HG03469 (cell line): ENCODE measurements around the gene BAX.

Experiments
- ATAC-seq: cut with Tn5 transposase; IDR thresholded peaks from one replicate; pipeline ENCODE4 v1.9.1; 2021; ENCODE audit warnings: mild to moderate bottlenecking, moderate library complexity, moderate number of reproducible peaks; ENCODE audit not compliant: unreplicated experiment

Gene BAX

DNA sequence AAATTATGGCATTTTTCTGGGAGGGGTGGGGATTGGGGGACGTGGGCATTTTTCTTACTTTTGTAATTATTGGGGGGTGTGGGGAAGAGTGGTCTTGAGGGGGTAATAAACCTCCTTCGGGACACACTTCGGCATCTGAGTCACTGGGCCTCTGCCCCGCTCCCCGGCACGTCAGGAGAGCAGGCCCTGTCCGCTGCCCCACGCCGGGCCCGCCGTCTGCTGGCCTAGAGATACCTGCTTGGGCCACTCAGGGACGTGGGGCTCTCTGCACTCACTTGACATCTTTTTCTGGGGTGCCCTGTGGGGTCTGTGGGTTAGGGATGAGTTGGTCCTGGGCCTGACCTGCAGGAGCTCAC, 7.0 kb downstream of the BAX start:
- ATAC-seq = no peak

- ATAC-seq = no peak
Observed at GRCh38 chr19:48962029-48962848, 7.6 kb downstream of the BAX start.

GRCh38 chr19:48962849-48963165, 8.1 kb downstream of the BAX start:
- ATAC-seq = no peak

DNA sequence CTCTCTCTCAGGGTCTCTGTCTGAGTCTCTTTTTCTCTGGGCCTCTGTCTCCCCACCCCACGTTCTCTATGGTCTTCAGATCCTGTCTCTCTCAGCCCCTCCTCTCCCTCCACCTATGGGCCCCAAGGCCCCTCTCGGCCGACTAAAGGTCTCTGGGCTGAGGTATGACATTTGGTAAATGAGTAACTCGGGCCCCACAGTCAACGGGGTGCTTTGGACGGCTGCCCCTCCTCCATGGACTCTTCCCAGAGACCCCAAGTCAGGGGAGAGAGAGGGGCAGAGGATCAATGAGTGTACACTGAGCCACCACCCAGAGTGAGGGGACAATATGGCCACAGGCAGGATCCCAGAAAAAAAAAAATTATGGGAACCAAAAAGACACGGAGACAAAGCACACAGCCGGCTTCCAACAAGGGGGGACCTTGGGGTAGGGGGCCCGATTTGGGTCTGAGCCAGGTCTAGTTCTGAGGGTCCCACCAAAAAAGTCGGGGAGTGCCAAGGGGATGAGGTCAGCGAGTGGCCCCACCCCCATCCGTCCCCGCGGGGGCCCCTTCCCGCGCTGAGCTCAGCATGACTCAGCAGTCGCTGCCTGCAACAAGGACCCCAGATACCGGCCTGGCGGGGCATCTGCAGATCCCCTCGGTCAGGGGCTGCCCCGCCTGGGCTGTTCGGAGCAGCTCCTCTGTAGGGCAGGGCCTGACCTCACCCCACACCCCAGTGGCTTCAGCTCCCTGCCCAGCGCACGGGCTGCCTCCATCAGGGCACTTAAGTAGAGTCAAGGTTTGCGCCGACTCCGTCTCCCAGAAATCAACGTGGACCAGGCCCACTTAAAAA, 8.9 kb downstream of the BAX start:
- ATAC-seq = no peak

GRCh38 chr19:48964205-48965039, 9.7 kb downstream of the BAX start:
- ATAC-seq = no peak

DNA sequence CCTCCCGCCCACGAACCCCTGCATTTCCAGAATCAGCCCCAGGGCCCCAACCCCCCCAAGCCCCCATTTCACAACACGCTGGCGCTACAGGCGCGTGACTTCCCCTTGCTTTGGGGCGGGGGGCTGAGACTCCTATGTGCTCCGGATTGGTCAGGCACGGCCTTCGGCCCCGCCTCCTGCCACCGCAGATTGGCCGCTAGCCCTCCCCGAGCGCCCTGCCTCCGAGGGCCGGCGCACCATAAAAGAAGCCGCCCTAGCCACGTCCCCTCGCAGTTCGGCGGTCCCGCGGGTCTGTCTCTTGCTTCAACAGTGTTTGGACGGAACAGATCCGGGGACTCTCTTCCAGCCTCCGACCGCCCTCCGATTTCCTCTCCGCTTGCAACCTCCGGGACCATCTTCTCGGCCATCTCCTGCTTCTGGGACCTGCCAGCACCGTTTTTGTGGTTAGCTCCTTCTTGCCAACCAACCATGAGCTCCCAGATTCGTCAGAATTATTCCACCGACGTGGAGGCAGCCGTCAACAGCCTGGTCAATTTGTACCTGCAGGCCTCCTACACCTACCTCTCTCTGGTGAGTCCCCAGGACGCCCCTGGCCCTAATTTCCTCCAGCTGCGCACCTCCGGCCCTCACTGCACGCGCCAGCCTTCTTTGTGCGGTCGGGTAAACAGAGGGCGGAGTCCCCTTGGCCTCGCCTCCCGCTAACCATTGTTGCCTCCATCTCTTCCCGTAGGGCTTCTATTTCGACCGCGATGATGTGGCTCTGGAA, 10.5 kb downstream of the BAX start, which contains the start of gene FTL:
TSS of gene FTL (plus strand) at position 270 of the 766 bp plus-strand sequence. CDS start at position 469, 199 bp downstream.
- ATAC-seq = peak; percentile 38

DNA sequence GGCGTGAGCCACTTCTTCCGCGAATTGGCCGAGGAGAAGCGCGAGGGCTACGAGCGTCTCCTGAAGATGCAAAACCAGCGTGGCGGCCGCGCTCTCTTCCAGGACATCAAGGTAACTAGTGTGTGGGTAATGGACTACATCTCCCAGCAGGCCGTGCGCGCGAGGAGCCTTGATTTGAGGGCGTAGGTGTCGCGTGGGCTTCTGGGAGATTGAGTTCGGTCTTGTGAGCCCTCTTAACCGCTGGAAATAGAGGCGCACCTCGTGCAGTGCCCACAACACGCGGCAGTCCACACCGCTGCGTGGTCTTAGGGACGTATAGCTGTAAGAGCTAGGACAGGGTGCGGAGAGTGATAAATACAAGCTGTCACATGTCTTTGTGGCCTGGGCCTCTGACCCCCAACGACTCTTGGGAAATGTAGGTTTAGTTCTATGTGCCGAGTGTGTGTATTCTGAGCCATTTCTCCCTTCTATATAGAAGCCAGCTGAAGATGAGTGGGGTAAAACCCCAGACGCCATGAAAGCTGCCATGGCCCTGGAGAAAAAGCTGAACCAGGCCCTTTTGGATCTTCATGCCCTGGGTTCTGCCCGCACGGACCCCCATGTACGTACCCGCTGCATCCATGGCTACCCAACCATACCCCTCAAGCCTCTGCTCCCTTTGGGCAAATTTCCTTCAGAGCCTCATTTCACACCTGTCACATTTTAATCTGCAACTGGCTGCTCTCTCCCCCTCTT, 11.3 kb downstream of the BAX start:
- ATAC-seq = no peak

DNA sequence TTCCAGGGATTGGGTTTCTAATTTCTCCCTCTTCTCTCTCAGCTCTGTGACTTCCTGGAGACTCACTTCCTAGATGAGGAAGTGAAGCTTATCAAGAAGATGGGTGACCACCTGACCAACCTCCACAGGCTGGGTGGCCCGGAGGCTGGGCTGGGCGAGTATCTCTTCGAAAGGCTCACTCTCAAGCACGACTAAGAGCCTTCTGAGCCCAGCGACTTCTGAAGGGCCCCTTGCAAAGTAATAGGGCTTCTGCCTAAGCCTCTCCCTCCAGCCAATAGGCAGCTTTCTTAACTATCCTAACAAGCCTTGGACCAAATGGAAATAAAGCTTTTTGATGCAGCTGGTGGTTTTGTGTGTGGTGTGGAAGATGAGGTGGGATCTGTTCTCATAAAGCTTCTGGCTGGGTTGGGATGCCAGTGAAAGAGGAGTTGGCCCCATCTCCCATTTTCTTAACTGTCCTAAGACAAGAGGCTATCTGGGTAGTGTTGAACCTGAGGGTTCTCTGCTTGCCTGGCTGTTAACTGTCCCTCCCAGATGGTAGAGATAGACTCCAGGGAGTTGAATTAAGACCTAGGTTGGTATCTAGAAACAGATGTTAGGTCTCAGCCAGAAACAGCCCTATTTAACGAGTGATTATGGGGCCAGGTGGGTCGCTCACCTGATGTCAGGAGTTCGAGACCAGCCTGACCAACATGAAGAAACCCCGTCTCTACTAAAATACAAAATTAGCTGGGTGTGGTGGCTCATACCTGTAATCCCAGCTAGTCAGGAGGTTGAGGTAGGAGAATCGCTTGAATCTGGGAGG, 12.1 kb downstream of the BAX start:
- no peak for ATAC-seq

GRCh38 chr19:48967346-48968178, 12.9 kb downstream of the BAX start:
- no peak for ATAC-seq

- no peak for ATAC-seq
Observed at GRCh38 chr19:48968179-48968661, 13.5 kb downstream of the BAX start.

- ATAC-seq = no peak
Observed at GRCh38 chr19:48968813-48969218, 14.1 kb downstream of the BAX start.

GRCh38 chr19:48969276-48970138, 14.8 kb downstream of the BAX start:
- no peak for ATAC-seq

DNA sequence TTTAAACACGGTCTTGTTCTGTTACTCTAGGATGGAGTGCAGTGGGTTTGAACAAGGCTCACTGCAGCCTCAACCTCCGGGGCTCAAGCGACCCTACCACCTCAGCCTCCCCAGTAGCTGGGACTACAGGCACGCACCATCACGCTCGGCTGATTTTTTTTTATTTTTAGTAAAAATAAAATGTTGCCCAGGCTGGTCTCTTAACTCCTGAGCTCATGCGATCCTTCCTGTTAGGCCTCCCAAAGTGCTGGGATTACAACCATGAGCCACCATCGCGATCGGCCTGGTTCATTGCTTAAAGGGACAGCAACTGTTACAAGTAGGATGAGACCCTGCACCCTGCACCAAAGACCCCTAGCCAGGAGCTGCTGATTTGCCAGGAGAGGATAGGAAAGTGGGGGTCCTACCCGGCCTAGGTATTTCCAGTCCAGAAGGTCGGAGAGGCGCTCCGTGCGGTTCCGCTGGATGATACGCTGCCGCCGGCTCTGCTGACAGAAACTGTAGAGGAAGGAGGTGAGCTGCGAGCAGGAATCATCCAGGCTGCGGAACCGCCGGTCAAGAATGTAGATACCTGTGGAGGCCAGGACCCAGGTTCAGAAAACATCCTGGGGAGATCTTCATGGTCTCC, 15.6 kb downstream of the BAX start:
- no peak for ATAC-seq

GRCh38 chr19:48970923-48971395, 16.3 kb downstream of the BAX start:
- ATAC-seq = no peak

GRCh38 chr19:48975947-48976847, 21.5 kb downstream of the BAX start:
- no peak for ATAC-seq
